ENCODE measurements around the gene CKAP2L.

The CKAP2L gene, protein sequence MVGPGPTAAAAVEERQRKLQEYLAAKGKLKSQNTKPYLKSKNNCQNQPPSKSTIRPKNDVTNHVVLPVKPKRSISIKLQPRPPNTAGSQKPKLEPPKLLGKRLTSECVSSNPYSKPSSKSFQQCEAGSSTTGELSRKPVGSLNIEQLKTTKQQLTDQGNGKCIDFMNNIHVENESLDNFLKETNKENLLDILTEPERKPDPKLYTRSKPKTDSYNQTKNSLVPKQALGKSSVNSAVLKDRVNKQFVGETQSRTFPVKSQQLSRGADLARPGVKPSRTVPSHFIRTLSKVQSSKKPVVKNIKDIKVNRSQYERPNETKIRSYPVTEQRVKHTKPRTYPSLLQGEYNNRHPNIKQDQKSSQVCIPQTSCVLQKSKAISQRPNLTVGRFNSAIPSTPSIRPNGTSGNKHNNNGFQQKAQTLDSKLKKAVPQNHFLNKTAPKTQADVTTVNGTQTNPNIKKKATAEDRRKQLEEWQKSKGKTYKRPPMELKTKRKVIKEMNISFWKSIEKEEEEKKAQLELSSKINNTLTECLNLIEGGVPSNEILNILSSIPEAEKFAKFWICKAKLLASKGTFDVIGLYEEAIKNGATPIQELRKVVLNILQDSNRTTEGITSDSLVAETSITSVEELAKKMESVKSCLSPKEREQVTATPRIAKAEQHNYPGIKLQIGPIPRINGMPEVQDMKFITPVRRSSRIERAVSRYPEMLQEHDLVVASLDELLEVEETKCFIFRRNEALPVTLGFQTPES

DNA sequence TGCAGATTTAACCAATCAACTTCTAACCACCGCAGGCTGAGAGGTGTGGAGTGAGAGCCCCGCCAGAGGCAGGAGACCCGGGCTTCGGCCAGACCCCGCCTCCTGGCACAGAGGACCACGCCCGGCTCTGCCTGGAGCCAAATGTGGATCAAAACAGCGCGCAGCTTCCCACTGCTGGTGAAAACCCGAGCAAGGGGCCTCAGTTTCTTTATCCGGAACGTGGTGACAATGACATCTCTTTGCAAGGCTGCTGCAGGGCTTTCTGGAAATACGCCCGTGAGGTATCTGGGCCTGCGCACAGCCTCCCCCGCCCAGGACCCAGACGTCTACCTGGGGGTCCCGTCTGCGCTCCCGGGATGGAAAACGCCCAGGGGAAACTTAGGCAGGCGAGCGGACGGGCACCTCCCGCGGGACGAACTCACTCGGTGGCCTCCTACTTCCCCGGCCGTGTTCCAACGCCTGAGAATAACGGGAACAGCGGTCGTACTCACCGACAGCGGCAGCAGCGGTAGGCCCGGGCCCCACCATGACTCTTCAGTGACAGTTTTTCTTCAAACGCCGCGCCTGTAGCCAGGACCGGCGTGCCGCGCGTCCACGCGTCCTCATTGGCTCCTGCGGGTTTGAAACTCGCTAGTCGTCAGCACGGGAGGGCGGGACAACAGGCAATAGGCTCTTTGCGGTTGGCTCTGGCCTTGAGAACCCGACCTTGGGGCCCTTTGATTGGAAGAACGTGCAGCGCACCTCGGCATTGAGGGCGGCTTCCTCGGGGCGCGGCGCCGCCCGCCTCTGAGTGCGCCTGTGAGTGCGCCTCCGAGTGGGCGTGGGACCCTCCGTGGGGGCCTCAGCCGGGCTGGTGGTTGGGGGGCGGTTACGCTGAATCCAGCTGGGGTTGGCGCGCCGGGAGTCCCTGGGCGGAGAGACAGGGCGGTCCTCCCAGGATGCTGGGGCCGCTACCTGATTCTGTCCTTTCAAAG is at the start of gene CKAP2L:
CKAP2L (minus strand) TSS at position 539 of the 974 bp plus-strand sequence; CDS start at position 528, 11 bp downstream.
- peak; percentile 96 for DNase-seq

DNA sequence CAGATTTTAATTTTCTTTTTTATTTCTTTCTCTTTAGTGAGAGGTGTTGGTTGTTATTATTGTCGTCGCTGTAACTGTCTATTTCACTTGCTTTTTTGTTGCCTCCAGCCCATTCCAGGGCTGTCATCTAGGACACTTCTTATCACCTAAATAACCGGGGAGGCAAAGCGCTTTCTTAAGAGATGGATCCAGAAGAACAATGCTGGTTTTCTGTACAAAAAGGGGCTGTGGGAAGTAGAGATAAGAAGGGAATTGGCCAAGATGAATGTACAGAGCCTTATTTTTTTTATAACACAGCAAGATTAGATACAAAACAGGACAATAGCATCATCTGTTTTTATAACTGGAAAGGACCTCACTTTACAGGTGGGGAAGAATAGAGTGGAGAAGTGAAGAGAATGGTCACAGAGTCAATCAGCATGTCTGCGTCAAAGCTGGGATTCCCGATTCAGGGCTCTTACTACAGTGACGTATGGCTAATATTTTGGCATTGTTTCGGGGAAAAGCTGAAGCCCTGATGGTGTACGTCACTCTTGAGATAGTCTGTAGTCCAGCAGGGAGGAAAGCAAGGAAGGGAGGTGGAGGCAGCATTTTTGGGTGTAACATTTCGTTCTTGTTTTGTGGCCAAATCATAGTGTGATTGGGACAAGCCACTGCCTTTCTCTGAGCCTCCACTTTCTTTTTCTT is 49.0 kb upstream of the CKAP2L start:
- no peak for DNase-seq

DNA sequence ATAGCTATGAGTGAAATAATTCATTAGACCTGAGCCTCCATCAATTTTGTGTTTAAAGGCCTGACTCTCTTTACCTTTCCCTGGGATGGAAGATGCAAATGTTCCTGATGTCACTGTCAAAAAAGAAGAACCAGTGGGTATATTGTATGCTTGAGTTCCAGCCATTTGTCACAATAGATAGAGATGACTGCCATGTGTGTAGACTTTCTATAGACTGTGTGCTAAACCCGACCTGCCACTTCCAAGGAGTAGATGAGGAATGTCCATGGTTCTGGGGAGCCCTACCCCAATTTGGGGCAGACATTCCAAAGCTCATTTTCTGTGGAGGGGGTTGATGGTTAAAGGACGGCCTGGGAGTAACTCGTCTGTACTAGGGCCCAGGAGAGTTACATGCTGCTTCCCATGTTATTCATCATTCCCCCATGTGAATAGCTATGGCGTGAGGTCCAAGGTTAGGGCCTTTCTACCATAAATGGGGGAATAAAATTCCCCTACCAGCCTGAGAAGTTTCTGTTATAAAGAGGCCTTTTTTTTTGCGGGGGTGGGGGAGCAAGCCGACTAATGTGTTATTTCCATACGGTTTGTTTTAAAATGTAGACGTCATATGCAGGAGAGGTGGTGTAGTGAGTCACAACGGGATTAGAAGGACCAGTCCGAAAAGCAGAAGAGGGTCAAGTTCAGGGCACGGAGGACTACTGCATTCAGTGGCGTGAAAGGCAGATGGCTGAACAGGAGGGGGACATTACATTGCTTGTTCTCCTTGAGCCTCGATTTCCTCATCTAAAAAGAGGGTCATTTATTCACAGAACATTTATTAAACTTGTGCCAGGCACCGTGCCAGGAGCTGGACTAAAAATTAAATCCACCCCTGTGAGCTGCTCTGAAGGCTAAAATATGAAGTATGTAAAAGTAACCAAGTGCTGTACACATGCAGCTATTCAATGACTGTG is 48.2 kb upstream of the CKAP2L start:
- DNase-seq = no peak

DNA sequence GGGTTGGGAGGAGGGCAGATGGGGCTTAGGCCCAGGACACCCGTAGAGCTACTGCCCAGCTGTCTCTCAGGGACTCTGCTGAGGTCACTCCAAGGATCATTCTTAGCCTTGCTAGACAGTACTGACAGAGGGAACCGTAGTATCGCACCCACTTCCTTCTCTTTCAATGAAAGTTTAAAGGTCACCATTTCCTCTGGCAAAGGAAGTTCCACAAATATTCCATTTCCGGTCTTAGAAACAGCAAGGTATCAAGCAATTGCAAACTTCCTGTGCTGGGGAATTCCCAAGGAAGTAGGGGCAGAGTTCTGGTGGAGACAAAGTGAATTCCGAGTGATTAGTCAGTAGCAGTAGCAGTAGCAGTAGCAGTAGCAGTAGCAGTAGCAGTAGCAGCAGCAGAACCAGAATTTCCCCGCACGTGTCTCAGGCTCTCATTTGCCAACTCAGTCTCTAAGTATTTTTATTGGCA is 47.5 kb upstream of the CKAP2L start:
- DNase-seq = no peak

DNA sequence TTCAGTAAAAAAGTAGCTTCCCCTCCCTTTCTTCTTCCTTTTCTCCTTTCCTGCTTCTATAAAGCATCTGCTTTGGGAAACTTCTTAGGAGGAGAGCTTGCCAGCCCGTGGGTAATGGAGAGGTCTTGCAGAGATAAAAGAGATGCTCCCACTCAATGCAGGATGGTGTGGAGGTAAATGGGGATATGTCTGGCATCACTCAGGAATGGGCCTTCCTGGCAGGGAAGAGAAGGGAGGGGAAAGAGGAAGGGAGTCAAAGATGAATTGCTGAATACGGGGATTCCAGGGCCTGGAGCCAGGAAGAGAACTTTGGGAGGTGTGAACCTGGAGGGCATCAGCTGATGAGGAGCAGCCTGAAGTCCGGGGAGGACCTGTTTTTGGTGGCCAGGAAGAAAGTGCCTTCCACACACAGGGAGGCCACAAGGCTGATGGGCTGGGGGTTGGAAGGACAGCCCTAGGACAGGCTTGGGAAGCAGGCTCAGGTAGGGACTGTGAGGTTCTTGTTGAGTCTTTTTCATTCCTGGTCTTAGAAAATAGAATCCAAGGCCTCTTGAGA is 46.9 kb upstream of the CKAP2L start:
- DNase-seq = no peak

DNA sequence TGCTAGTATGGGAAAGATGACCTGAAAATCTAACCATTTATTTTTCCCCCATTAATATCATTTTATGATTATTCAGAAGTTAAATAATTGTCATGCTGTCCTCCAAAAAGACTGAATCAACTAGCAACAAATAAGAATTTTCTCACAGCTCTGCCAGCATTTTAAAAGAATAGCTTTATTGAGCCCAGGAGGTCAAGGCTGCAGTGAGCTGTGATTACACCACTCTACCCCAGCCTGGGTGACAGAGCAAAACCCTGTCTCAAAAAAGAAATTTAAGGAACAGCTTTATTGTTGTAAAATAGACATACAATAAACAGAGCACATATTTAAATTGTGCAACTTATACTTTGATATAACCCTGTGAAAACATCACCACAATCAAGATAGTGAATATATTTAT is 44.7 kb upstream of the CKAP2L start:
- DNase-seq = no peak

DNA sequence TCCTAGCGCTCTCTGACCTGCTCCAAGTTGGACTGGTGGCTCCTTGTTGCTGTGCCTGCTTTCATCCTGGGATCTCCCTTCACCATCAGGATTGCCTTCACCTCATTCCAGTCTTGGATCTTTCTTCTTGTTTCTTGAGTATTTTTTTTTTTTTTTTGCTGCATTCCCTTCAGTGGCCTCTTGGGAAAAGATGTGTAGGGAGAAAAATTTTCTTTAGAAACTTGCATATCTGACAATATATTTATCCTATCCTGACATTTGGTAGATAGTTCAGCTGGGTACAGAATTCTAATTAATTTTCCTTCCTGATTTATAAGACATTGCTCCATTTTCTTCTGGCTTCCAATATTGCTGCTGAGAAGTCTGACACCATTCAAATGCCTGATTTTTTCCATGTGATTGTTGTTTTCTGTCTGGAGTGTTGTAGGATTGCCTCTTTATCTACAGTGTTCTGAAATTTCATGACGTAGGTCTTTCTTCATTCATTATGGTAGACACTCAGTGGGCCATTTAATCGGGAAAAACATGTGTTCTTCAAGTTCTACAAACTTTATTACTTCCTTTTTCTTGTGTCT is 42.9 kb upstream of the CKAP2L start:
- no peak for DNase-seq

DNA sequence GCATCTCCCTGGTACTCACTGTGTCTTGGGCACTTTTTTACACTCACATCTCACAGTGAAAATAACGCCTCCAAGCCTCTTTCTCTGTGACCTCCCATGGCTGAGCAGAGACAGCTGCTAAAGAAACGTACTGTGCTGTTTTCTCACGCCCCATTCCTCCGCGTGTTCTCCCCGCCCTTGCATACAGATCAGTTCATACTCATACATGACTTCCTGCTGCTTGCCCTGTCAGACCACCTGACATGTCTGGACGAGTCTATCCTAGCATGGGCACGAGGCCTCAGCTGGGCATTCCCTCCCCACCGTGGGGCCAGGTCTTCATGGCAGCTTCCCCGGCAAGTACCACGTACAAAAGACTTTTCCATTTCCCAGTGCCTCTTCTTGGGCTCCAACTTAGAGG is 41.1 kb upstream of the CKAP2L start:
- DNase-seq = no peak

DNA sequence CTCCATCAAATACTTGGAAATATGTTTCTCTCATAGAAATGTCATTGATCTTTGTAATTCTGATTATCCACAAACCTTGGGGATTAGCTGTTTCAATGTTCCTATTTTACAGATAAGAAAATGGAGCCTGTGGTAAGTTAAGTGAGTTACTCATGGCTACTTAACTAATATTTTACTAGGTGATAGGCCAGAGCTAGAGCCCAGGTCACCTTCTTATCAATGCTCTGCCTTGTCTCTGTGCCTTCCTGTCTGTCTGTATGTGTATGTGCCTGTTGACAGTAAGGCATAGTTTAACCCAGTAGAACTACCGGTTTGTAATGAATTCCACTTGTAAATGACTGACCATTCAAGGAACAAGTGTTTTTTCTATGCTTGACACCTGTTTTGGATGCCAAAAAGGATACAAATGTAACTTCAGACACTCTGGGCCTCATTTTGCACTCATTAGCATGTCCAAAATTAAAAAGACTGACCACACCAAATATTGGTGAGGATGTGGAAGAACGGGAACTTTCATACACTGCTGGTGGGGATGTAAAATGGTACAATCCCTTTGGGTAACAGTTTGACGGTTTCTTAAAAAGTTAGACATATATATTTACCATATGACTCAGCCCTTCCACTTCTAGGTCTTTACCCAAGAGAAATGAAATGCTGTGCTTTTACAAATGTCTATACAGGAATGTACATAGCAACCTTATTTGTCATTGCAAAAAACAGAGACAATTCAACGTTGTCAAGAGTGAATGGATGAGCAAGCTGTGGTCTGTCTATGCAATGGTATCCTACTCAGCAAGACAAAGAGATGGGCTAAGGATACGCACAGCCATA is 39.5 kb upstream of the CKAP2L start:
- DNase-seq = no peak

DNA sequence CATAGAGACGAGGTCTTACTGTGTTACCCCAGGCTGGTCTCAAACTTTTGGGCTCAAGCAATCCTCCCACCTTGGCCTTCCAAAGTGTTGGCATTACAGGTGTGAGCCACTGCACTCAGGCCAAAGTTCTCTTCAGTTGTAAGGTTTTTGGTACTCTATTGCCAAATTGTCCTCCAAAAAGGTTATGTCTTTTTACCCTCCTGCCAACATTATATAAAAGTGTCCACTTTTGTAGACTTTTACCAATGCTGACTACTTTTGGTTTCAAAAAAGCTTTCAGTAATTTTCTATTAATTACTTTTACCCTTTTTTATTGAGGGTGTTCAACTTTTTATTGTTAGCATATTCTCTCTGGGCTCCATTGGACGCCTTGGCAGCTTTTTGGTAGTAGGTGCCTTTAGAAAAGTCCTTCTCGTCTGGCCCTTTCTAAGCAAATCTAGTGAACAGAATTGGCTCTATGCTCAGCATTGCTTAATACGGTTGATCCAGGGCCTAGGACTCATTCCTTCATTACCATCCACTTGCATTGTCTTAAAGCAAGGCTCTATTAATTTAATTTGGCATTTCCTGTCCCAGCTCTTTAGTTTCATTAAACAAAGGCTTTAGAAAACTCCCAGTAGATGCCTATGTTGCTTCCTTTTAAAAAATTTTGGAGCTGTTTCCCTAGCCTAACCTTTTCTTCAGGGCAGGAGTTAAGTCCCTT is 36.6 kb upstream of the CKAP2L start:
- DNase-seq = no peak

DNA sequence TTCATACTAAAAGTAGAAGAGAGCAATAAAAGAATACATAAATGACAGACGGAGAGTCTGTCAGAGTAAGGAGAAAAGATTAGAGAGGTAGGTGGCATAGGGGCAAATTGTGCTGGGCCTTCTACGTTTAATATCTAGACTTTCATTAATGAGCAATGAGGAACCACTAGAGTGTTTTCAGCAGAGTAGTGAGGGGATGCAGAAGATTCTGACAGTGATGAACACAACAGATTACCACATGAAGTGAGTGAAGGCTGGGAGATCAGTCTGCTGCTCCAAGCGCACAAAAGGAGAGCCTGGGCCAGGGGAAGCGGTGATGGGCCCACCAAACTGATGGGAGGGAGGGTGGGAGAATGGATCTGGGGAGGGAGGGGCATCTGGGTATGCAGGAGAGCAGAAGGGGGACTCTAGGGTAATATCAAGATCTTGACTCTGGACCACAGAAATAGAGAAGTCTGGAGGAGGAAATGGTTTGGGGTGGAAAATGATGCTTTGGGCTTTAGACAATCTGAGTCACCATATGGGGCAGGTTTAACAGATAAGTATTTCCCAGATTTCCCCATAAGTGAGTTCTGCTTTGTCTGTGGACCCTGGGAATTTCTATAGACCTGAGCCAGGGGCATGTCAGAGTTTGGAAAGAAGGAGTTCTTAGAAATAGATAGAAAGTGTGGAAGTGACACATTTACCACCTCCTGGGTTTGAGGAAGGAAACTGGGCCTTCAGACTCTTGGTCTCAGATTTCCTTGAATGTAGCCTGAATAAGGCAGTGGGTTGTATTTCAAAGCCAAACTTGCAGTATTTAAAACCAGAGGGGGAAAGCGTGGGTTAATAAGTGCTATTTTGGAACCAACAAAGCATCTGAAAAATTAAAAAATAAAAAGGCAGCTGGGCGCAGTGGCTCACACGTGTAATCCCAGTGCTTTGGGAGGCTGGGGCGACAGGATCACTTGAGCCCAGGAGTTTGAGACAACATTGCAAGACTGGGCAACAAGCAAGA is 34.9 kb upstream of the CKAP2L start:
- DNase-seq = no peak

DNA sequence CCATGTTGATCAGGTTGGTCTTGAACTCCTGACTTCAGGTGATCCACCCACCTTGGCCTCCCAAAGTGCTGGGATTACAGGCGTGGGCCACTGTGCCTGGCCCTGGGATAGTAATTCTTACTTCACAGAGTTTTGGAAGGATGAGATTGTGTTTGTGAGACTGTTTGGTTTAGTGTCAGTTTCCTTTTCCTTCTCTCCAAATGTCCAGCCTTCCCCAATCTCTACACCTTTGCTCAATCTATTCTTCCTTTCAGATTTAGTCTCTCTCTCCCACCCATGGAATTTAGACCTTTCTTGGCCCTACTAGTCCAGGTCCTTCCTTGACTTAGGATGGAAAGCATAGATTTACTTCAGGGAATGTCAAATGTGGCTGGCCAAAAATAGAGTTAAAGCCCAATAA is 32.1 kb upstream of the CKAP2L start:
- DNase-seq = no peak

DNA sequence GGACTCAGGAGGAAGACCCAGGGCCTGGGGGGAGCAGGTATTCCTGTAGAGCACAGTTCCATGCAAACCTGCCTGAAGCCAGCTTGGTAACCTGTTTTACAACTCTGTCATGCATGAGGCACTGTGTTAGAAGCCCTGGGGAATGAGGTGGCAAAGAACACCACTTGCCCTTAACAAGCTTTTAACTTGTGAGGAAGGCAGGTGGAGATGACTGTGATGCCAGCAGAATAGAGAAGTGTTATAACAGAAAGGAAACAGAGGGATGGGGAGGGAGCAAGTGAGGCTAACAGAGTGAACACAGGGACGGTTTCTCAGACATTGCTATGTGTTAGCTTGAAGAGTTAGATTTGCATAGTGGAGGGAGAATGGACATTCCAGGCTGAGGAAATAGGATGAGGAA is 31.4 kb upstream of the CKAP2L start:
- no peak for DNase-seq

DNA sequence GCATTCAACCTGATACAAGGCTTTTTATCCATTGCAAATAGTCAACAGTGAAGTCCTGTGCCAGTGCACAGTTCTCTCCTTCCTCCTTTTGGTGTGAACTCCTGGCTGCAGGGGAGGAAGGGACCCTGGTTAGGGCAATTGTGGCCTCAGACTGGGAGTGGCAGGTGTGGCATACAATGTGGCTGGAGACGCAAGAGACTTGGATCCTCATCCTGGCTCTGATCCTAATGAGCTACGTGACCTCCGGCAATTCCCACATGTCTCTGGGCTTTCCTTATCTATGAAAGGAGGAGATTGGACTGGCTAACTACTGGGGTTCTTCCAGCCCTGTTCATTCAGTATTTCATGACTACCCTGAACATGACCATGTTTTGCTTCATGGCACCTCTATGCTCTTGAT is 30.4 kb upstream of the CKAP2L start:
- DNase-seq = no peak

DNA sequence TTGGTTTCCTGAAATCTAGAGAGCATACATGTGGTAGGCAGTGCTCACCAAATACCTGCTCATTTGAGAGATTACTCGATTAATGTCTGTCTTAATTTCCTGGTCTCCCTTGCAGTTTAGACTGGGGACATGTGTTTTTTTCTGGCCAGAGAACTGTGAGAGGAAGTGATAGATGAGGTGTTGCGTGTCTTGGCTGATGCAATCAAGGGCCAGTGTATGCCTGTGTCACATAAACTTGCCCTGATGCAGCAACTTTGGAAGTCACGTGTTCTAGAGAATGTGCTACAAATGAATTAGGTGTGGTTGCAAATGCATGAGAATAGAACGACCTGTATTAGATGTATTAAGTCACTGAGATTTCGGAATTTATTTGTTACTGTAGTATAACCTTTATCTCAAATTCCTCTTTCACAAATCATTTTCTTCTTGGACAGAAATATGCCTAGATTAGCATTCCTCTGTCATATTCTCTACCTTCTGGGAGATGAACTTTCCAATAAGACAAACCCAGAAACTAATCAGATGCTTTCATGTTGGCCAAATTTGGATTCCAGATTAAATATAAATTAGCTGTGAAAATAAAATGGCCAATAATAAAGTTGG is 29.8 kb upstream of the CKAP2L start:
- DNase-seq = no peak

DNA sequence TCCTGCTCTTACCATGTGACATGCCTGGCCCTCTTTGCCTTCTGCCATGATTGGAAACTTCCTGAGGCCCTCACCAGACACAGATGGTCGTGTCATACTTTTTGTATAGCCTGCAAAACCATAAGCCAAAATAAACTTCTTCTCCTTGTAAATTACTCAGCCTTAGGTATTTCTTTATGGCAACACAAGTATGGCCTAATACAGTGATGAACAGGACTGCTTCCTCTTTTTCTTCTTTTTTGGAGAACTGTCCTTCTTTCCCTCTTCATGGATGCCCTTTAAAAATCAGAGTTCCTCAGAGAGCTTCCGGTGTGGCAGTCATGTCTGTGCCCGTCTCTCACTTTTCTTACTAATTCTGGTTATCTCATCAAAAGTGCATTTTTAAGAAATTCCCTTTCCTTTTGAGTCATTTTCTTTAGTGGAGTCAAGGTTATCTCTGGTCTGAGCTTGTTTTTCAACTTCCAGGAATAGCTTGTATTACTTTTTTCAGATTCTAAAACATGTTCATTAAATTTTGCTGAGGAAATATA is 29.1 kb upstream of the CKAP2L start:
- no peak for DNase-seq

DNA sequence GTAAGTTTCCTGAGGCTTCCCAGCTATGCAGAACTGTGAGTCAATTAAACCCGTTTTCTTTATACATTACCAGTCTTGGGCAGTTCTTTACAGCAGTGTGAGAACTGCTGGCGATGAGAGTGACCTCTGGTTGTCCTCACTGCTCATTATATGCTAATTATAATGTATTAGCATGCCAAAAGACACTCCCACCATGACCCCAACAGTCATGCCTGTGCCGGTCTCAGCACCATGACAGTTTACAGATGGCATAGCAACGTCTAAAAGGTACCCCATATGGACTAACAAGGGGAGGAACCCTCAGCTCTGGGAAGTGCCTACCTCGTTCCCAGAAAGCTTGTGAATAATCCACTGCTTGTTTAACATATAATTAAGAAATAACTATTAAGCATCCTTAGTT is 28.0 kb upstream of the CKAP2L start:
- DNase-seq = no peak
